ENCODE measurements around the gene LRFN4. TPM values are rescaled to one million over a fixed set of nuclear protein-coding genes. Genes with fewer than 3 reads are reported as not detected.

The LRFN4 gene
- total RNA-seq, 3 donors from 2014 or later, result 20.3 to 29.1 (median 27.8) TPM

DNA sequence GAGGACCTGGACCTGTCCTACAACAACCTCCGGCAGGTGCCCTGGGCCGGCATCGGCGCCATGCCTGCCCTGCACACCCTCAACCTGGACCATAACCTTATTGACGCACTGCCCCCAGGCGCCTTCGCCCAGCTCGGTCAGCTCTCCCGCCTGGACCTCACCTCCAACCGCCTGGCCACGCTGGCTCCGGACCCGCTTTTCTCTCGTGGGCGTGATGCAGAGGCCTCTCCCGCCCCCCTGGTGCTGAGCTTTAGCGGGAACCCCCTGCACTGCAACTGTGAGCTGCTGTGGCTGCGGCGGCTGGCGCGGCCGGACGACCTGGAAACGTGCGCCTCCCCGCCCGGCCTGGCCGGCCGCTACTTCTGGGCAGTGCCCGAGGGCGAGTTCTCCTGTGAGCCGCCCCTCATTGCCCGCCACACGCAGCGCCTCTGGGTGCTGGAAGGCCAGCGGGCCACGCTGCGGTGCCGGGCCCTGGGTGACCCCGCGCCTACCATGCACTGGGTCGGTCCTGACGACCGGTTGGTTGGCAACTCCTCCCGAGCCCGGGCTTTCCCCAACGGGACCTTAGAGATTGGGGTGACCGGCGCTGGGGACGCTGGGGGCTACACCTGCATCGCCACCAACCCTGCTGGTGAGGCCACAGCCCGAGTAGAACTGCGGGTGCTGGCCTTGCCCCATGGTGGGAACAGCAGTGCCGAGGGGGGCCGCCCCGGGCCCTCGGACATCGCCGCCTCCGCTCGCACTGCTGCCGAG, 1.5 kb downstream of the LRFN4 start:
- Histone ChIP-seq H3K4me3 (no peak overlapping the region), H3K36me3 (ENCODE audit: low read depth) (no peaks in the 10 kb centered on the region), H3K9me3 (no peaks in the 10 kb centered on the region), H3K4me1 (ENCODE audit: low read depth) (peaks cover 9% of the 10 kb centered on the region)
- ATAC-seq (no peak), DNase-seq (peak in 1 of 3 donors; percentile 60)
- intact Hi-C loops (cut with DNase I, micrococcal nuclease), result no loop called here
- TF ChIP-seq, protein P1, sequence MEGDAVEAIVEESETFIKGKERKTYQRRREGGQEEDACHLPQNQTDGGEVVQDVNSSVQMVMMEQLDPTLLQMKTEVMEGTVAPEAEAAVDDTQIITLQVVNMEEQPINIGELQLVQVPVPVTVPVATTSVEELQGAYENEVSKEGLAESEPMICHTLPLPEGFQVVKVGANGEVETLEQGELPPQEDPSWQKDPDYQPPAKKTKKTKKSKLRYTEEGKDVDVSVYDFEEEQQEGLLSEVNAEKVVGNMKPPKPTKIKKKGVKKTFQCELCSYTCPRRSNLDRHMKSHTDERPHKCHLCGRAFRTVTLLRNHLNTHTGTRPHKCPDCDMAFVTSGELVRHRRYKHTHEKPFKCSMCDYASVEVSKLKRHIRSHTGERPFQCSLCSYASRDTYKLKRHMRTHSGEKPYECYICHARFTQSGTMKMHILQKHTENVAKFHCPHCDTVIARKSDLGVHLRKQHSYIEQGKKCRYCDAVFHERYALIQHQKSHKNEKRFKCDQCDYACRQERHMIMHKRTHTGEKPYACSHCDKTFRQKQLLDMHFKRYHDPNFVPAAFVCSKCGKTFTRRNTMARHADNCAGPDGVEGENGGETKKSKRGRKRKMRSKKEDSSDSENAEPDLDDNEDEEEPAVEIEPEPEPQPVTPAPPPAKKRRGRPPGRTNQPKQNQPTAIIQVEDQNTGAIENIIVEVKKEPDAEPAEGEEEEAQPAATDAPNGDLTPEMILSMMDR (IDR thresholded peaks at IDR 0.05), result no peak

DNA sequence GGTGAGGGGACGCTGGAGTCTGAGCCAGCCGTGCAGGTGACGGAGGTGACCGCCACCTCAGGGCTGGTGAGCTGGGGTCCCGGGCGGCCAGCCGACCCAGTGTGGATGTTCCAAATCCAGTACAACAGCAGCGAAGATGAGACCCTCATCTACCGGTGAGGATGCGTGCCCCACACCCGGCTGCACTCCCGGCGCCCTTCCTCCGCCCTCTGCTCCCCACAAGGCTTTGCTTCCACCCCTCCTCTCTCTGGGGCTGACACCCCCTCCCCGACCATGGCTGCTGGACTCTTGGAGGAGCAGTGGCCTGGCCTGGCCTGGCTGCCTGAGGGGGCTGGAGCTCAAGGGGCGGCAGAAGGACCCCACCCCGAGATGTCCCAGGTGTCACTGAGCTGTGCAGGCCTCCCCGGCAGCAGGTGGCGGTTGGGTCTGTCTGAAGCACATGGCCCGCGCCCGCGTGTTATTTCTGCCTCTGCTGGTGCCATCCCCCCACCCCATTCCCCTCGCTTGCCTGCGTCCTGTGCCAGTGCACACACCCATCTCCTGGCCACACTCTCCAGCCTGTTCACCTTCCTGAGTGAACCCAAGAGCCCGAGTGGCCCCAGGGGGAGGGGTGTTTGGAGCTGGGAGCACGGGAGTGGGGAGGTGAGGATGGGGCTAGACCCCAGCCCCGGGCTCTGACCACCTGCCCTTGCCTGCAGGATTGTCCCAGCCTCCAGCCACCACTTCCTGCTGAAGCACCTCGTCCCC, 2.2 kb downstream of the LRFN4 start:
- peak in 2 of 3 donors; percentile 46 to 54 for DNase-seq
- Histone ChIP-seq H3K36me3 (ENCODE audit: low read depth) (no peaks in the 10 kb centered on the region), H3K4me3 (no peak overlapping the region), H3K9me3 (no peaks in the 10 kb centered on the region), H3K4me1 (ENCODE audit: low read depth) (peaks cover 9% of the 10 kb centered on the region)
- ATAC-seq, result no peak
- TF ChIP-seq, protein P1 (IDR thresholded peaks at IDR 0.05), result no peak
- intact Hi-C loops (cut with DNase I, micrococcal nuclease), result no loop called here

DNA sequence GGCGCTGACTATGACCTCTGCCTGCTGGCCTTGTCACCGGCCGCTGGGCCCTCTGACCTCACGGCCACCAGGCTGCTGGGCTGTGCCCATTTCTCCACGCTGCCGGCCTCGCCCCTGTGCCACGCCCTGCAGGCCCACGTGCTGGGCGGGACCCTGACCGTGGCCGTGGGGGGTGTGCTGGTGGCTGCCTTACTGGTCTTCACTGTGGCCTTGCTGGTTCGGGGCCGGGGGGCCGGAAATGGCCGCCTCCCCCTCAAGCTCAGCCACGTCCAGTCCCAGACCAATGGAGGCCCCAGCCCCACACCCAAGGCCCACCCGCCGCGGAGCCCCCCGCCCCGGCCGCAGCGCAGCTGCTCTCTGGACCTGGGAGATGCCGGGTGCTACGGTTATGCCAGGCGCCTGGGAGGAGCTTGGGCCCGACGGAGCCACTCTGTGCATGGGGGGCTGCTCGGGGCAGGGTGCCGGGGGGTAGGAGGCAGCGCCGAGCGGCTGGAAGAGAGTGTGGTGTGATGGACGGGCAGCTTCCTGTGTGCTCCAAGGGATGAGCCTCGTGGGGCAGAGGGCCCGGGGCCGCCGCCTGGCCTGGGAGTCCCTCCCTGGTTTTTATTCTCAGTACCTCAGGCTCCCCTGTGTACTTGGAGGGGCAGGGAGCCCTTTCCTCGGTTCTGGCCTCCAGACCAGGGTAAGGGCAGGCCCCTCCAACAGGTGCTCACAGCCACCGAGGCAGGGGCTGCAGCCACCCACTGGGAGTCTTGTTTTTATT, 3.0 kb downstream of the LRFN4 start:
- Histone ChIP-seq H3K4me1 (ENCODE audit: low read depth) (peaks cover 14% of the 10 kb centered on the region), H3K4me3 (no peak overlapping the region), H3K9me3 (no peaks in the 10 kb centered on the region), H3K36me3 (ENCODE audit: low read depth) (no peaks in the 10 kb centered on the region)
- TF ChIP-seq, protein P1 (IDR thresholded peaks at IDR 0.05), result no peak
- intact Hi-C loops (cut with DNase I, micrococcal nuclease), result no loop called here
- no peak for ATAC-seq
- peak in 2 of 3 donors; percentile 55 to 56 for DNase-seq

DNA sequence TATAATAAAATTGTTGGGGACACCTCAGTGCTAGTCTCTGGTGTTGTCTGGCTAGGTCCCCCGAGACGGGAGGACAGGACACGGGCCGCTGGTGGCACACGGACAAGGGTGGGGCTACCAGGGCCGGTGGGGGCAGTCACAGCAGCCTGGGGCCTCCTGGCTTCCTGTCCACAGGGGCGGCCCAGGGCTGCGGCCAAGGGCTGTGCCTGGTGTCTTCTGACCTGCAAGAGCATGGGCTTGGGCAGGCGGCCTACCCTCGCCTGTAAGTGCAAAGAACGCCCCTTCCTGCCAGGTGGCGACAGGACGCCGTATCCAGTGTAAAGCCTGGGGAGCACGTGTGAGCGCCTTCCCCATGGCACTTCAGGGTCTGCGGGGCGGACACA, 3.6 kb downstream of the LRFN4 start:
- ATAC-seq, result no peak
- TF ChIP-seq, protein P1 (IDR thresholded peaks at IDR 0.05), result no peak
- Histone ChIP-seq H3K9me3 (no peaks in the 10 kb centered on the region), H3K4me1 (ENCODE audit: low read depth) (peaks cover 19% of the 10 kb centered on the region), H3K4me3 (no peak overlapping the region), H3K36me3 (ENCODE audit: low read depth) (no peaks in the 10 kb centered on the region)
- peak in 1 of 3 donors; percentile 47 for DNase-seq
- intact Hi-C loops (cut with DNase I, micrococcal nuclease), result no loop called here

DNA sequence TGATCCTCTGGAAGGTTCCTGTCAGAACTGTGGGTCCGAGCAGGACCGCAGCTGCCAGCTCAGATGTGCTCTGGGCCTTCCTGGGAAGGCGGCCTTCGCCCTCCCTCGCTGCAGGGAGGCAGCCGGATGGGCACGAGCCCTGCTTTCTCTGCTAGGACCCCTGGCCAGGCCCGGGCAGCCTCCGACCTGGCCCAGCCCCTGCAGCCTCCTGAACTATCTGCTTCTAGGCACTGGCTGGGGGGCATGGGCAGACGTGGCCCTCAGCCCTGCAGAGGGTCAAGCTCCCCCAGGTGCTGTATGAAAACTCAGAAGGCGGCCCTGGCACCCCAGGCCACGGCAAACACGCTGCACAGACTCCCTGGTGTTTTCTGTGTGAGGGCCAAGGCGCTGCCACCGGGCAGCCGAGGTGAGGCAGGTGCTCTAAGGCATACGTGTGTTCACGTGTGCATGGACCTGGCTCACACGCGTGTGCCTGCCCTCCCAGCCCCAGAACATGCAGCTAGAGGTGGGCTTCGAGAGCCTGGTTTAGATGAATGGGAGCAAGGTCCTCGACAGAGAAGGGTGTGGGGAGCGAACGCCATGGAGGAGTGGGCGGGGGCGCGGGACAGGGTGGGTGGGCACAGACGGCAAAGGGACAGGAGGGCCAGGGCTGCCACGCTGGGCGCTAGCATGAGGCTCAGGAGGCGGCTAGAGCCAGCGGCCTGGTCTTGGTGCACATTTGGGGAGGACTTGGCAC, 4.3 kb downstream of the LRFN4 start:
- Histone ChIP-seq H3K9me3 (no peaks in the 10 kb centered on the region), H3K4me1 (ENCODE audit: low read depth) (peaks cover 19% of the 10 kb centered on the region), H3K36me3 (ENCODE audit: low read depth) (no peaks in the 10 kb centered on the region), H3K4me3 (no peak overlapping the region)
- ATAC-seq (no peak), DNase-seq (peak in 1 of 3 donors; percentile 46)
- TF ChIP-seq, protein P1 (IDR thresholded peaks at IDR 0.05), result no peak
- intact Hi-C loops (cut with DNase I, micrococcal nuclease), result no loop called here
